KMS-11 (cell line): Measurements from ENCODE around the gene PEG3.
"Not testable (repeated sequence)": the region's sequence is repeated elsewhere in the genome, so short reads cannot be mapped to it uniquely, and the experiment has no call there.

Experiments
- H2AFZ ChIP-seq: fragments of 200-600 bp; sonication (generic); 2 replicates; pipeline ENCODE4 v1.6.1; 2016; ENCODE audit warnings: antibody characterized with exemption, mixed run types, low read depth
- H3K27ac ChIP-seq: fragments of 200-600 bp; sonication (generic); 2 replicates; pipeline ENCODE4 v1.6.1; 2016; ENCODE audit warnings: mild to moderate bottlenecking, mixed run types
- H3K27me3 ChIP-seq: fragments of 200-600 bp; sonication (generic); 2 replicates; pipeline ENCODE4 v1.6.1; 2017; ENCODE audit warnings: mild to moderate bottlenecking, low read depth, mixed run types, moderate library complexity; ENCODE audit not compliant: insufficient read depth
- H3K36me3 ChIP-seq: fragments of 200-600 bp; sonication (generic); 2 replicates; pipeline ENCODE4 v1.6.1; 2017; ENCODE audit warnings: mild to moderate bottlenecking, mixed run types; ENCODE audit not compliant: insufficient read depth
- H3K4me1 ChIP-seq: fragments of 200-600 bp; sonication (generic); 2 replicates; pipeline ENCODE4 v1.6.1; 2016; ENCODE audit warnings: mild to moderate bottlenecking, low read depth, mixed run types; ENCODE audit not compliant: poor library complexity, severe bottlenecking
- H3K4me2 ChIP-seq: fragments of 200-600 bp; sonication (generic); 2 replicates; pipeline ENCODE4 v1.7.0; 2016; ENCODE audit warnings: mild to moderate bottlenecking, mixed run types
- H3K4me3 ChIP-seq: fragments of 200-600 bp; sonication (generic); IDR thresholded peaks from 2 replicates; pipeline ENCODE4 v1.6.1; 2017; ENCODE audit warnings: low read depth, low read length, mixed read lengths; ENCODE audit not compliant: insufficient read depth
- H3K79me2 ChIP-seq: fragments of 200-600 bp; sonication (generic); 2 replicates; pipeline ENCODE4 v1.6.1; 2016; ENCODE audit warnings: low read depth, mixed run types; ENCODE audit not compliant: insufficient read depth
- H3K9ac ChIP-seq: fragments of 200-600 bp; sonication (generic); 2 replicates; pipeline ENCODE4 v1.6.1; 2016; ENCODE audit warnings: mild to moderate bottlenecking, mixed run types
- H4K20me1 ChIP-seq: fragments of 200-600 bp; sonication (generic); 2 replicates; pipeline ENCODE4 v1.6.1; 2016; ENCODE audit warnings: mild to moderate bottlenecking, mixed run types; ENCODE audit not compliant: insufficient read depth
- CTCF ChIP-seq: fragments of 200-600 bp; sonication (generic); conservative IDR thresholded peaks from 2 replicates; pipeline ENCODE4 v1.6.1; 2017; ENCODE audit warnings: low read depth, mild to moderate bottlenecking, antibody characterized with exemption, low read length, moderate library complexity, mixed read lengths

The PEG3 gene

GRCh38 chr19:56862741-56863140 lies 22.2 kb upstream of the PEG3 start:
- H3K79me2 ChIP-seq, result no peaks in the 10 kb centered on the region
- H3K4me2 ChIP-seq, result no peak overlapping the region
- no peak overlapping the region for H3K9ac ChIP-seq
- H3K4me3 ChIP-seq, result no peak overlapping the region
- H2AFZ ChIP-seq, result no peak overlapping the region
- H3K36me3 ChIP-seq, result no peaks in the 10 kb centered on the region
- H4K20me1 ChIP-seq, result no peaks in the 10 kb centered on the region
- no peak overlapping the region for H3K27ac ChIP-seq
- no peaks in the 10 kb centered on the region for H3K4me1 ChIP-seq
- no peak for TF ChIP-seq CTCF
- H3K27me3 ChIP-seq, result no peaks in the 10 kb centered on the region

GRCh38 chr19:56860409-56860808 lies 19.9 kb upstream of the PEG3 start:
- H3K27ac ChIP-seq, H4K20me1 ChIP-seq, H3K4me3 ChIP-seq, H2AFZ ChIP-seq, H3K36me3 ChIP-seq, H3K4me2 ChIP-seq, H3K4me1 ChIP-seq, H3K27me3 ChIP-seq, H3K79me2 ChIP-seq, H3K9ac ChIP-seq: not testable (repeated sequence)

- no peak for TF ChIP-seq CTCF
- no peak overlapping the region for H3K4me3 ChIP-seq
- no peak overlapping the region for H3K27ac ChIP-seq
- no peaks in the 10 kb centered on the region for H3K36me3 ChIP-seq
- H3K9ac ChIP-seq, result no peak overlapping the region
- H3K27me3 ChIP-seq, result no peaks in the 10 kb centered on the region
- no peaks in the 10 kb centered on the region for H4K20me1 ChIP-seq
- H3K79me2 ChIP-seq, result no peaks in the 10 kb centered on the region
- H2AFZ ChIP-seq, result no peak overlapping the region
- no peaks in the 10 kb centered on the region for H3K4me1 ChIP-seq
- H3K4me2 ChIP-seq, result no peak overlapping the region
Measured at GRCh38 chr19:56858026-56858425, 17.5 kb upstream of the PEG3 start.

- H3K9ac ChIP-seq, result no peak overlapping the region
Measured at GRCh38 chr19:56856822-56857221, 16.3 kb upstream of the PEG3 start.

GRCh38 chr19:56852361-56852760 lies 11.8 kb upstream of the PEG3 start:
- H2AFZ ChIP-seq, H3K36me3 ChIP-seq, H3K4me3 ChIP-seq, H3K4me1 ChIP-seq, H3K79me2 ChIP-seq, H3K9ac ChIP-seq, H3K27ac ChIP-seq, H3K27me3 ChIP-seq, H3K4me2 ChIP-seq, H4K20me1 ChIP-seq: not testable (repeated sequence)

More at GRCh38 chr19:56856822-56857221, 16.3 kb upstream of the PEG3 start:
- Histone ChIP-seq H3K4me3 (no peak overlapping the region), H3K36me3 (no peaks in the 10 kb centered on the region), H2AFZ (no peak overlapping the region), H4K20me1 (no peaks in the 10 kb centered on the region), H3K27me3 (no peaks in the 10 kb centered on the region), H3K4me1 (no peaks in the 10 kb centered on the region), H3K79me2 (no peaks in the 10 kb centered on the region), H3K4me2 (no peak overlapping the region), H3K27ac (no peak overlapping the region)
- TF ChIP-seq CTCF, result no peak
